Neural cell (in vitro differentiated cells): ENCODE data around the gene SKIDA1. TPM values are rescaled to one million over a fixed set of nuclear protein-coding genes. Genes with fewer than 3 reads are reported as not detected.
A peak's percentile ranks its signal among the peaks of the same experiment; 100 is the strongest.

Experiments used
- H2AFZ ChIP-seq: fragments of 200-600, 300-800 bp; sonication (generic), shearing (Covaris generic); 2 replicates; pipeline ENCODE4 v1.6.0; 2014; ENCODE audit warnings: low read depth, mild to moderate bottlenecking, antibody characterized with exemption, low read length, moderate library complexity
- H3F3A ChIP-seq: fragments of 200-600 bp; shearing (Covaris generic); 2 replicates; pipeline ENCODE4 v1.6.1; 2016; ENCODE audit warnings: mild to moderate bottlenecking, moderate library complexity, mixed read lengths, antibody characterized with exemption, low read length; ENCODE audit not compliant: insufficient read depth, poor library complexity, severe bottlenecking
- H3K27ac ChIP-seq: fragments of 200-600, 300-800 bp; sonication (generic), shearing (Covaris generic); 2 replicates; pipeline ENCODE4 v1.5.1; 2014; ENCODE audit warnings: mild to moderate bottlenecking, low read length, moderate library complexity
- H3K27me3 ChIP-seq: fragments of 300-800, 200-600 bp; sonication (generic), shearing (Covaris generic); 2 replicates; pipeline ENCODE4 v1.6.0; 2014; ENCODE audit warnings: mild to moderate bottlenecking, low read depth, low read length, moderate library complexity; ENCODE audit not compliant: insufficient read depth
- H3K36me3 ChIP-seq: fragments of 300-800, 200-600 bp; sonication (generic), shearing (Covaris generic); 2 replicates; pipeline ENCODE4 v1.5.1; 2014; ENCODE audit warnings: mild to moderate bottlenecking, antibody characterized with exemption, low read length, moderate library complexity; ENCODE audit not compliant: insufficient read depth
- H3K4me2 ChIP-seq: fragments of 300-800, 200-600 bp; sonication (generic), shearing (Covaris generic); 2 replicates; pipeline ENCODE4 v1.6.0; 2014; ENCODE audit warnings: mild to moderate bottlenecking, low read length
- H3K4me3 ChIP-seq: fragments of 300-800, 200-600 bp; sonication (generic), shearing (Covaris generic); 2 replicates; pipeline ENCODE4 v1.5.1; 2014; ENCODE audit warnings: mild to moderate bottlenecking, low read length, moderate library complexity
- H3K79me2 ChIP-seq: fragments of 200-600 bp; shearing (Covaris generic); replicated peaks from 2 replicates; pipeline ENCODE4 v1.6.0; 2014; ENCODE audit warnings: mild to moderate bottlenecking, low read length, moderate library complexity; ENCODE audit not compliant: insufficient read depth
- H3K9ac ChIP-seq: fragments of 300-800, 200-600 bp; sonication (generic), shearing (Covaris generic); 2 replicates; pipeline ENCODE4 v1.6.1; 2016; ENCODE audit warnings: mild to moderate bottlenecking, low read length, mixed read lengths
- H3K9me2 ChIP-seq: fragments of 200-600 bp; shearing (Covaris generic); 2 replicates; pipeline ENCODE4 v1.6.1; 2016; ENCODE audit warnings: mild to moderate bottlenecking, low read length, mixed read lengths; ENCODE audit not compliant: insufficient read depth
- H3K9me3 ChIP-seq: fragments of 200-600, 300-800 bp; sonication (generic), shearing (Covaris generic); 2 replicates; pipeline ENCODE4 v1.6.1; 2016; ENCODE audit warnings: mild to moderate bottlenecking, mixed run types, low read length, moderate library complexity, mixed read lengths
- H4K20me1 ChIP-seq: fragments of 200-600 bp; shearing (Covaris generic); 2 replicates; pipeline ENCODE4 v1.6.1; 2016; ENCODE audit warnings: mild to moderate bottlenecking, mixed run types; ENCODE audit not compliant: insufficient read depth
- CTCF ChIP-seq: fragments of 450-650 bp; IDR thresholded peaks from 2 replicates; pipeline ENCODE4 v1.5.1; 2014; ENCODE audit warnings: antibody characterized with exemption, mild to moderate bottlenecking, moderate library complexity; ENCODE audit not compliant: poor library complexity, severe bottlenecking
- EP300 ChIP-seq: fragments of 450-650 bp; conservative IDR thresholded peaks from 2 replicates; pipeline ENCODE4 v1.6.1; 2014; ENCODE audit warnings: antibody characterized with exemption, mild to moderate bottlenecking, moderate library complexity; ENCODE audit not compliant: poor library complexity, severe bottlenecking
- MXI1 ChIP-seq: fragments of 450-650 bp; conservative IDR thresholded peaks from 2 replicates; pipeline ENCODE4 v1.6.1; 2014; ENCODE audit warnings: antibody characterized with exemption, mild to moderate bottlenecking; ENCODE audit not compliant: poor library complexity, severe bottlenecking
- POLR2AphosphoS5 ChIP-seq: IDR thresholded peaks from 2 replicates; pipeline ENCODE4 v1.6.1; 2012
- RAD21 ChIP-seq: fragments of 450-650 bp; conservative IDR thresholded peaks from 2 replicates; pipeline ENCODE4 v1.6.1; 2014; ENCODE audit warnings: antibody characterized with exemption, mild to moderate bottlenecking, moderate library complexity
- REST ChIP-seq: IDR thresholded peaks from 2 replicates; pipeline ENCODE4 v1.6.1; 2012; ENCODE audit warnings: borderline replicate concordance
- SMC3 ChIP-seq: fragments of 450-650 bp; conservative IDR thresholded peaks from 2 replicates; pipeline ENCODE4 v1.6.1; 2014; ENCODE audit warnings: antibody characterized with exemption, mild to moderate bottlenecking, moderate library complexity; ENCODE audit not compliant: poor library complexity
- polyA plus RNA-seq: library from polyadenylated mRNA; depleted of rRNA; stranded (reverse); fragments of >200 nt; gene quantifications from 2 replicates; pipeline ENCODE4 v1.2.3, GENCODE V29; 2014

SKIDA1 gene
- polyA plus RNA-seq, 1 donor from 2014 or later = 3.7 TPM

GRCh38 chr10:21534604-21535493 is 9.4 kb upstream of the SKIDA1 start:
- no peak overlapping the region for H2AFZ ChIP-seq
- peak overlapping the region; percentile 88 for H3K27ac ChIP-seq
- H3K9ac ChIP-seq = peak overlapping the region; percentile 80
- H3K9me3 ChIP-seq = no peaks in the 10 kb centered on the region
- H4K20me1 ChIP-seq = no peaks in the 10 kb centered on the region
- H3K36me3 ChIP-seq = peaks cover 6% of the 10 kb centered on the region
- H3F3A ChIP-seq = peaks cover 5% of the 10 kb centered on the region
- H3K4me2 ChIP-seq = peak overlapping the region; percentile 50
- peak; percentile 14 for TF ChIP-seq MXI1
- TF ChIP-seq CTCF = no peak
- TF ChIP-seq POLR2AphosphoS5 = peak; percentile 2
- no peak for TF ChIP-seq RAD21
- no peak for TF ChIP-seq REST
- peaks cover 10% of the 10 kb centered on the region for H3K27me3 ChIP-seq
- H3K79me2 ChIP-seq = peaks cover 73% of the 10 kb centered on the region
- H3K4me3 ChIP-seq = peak overlapping the region; percentile 88
- no peaks in the 10 kb centered on the region for H3K9me2 ChIP-seq

- Histone ChIP-seq H3F3A (peaks cover 5% of the 10 kb centered on the region), H3K36me3 (peaks cover 6% of the 10 kb centered on the region), H2AFZ (no peak overlapping the region), H3K79me2 (peaks cover 77% of the 10 kb centered on the region), H3K9me3 (no peaks in the 10 kb centered on the region), H4K20me1 (no peaks in the 10 kb centered on the region), H3K4me2 (no peak overlapping the region), H3K27ac (peak overlapping the region; percentile 88), H3K9me2 (no peaks in the 10 kb centered on the region), H3K9ac (peak overlapping the region; percentile 80), H3K4me3 (peak overlapping the region; percentile 88), H3K27me3 (peaks cover 10% of the 10 kb centered on the region)
- no peak for TF ChIP-seq MXI1
- TF ChIP-seq EP300 = no peak
- TF ChIP-seq RAD21 = no peak
- no peak for TF ChIP-seq SMC3
These were observed 8.8 kb upstream of the SKIDA1 start for GRCh38 chr10:21534280-21534586.
